Panc1 (cell line): Measurements from ENCODE around the gene TGFBRAP1. TPM values are rescaled to one million over a fixed set of nuclear protein-coding genes. Genes with fewer than 3 reads are reported as not detected.
A peak's percentile ranks its signal among the peaks of the same experiment; 100 is the strongest.

Experiments
- ATAC-seq: fragments of 200-7000 bp; cut with Tn5 transposase; 2 replicates; pipeline ENCODE4 v1.9.1; 2020; ENCODE audit warnings: mild to moderate bottlenecking, moderate library complexity
- BruUV-seq: library from RNA; stranded (reverse); fragments of 400-500 nt; replicated peaks from 2 replicates; lab custom pipeline; 2021; lab: Mats Ljungman, UMichigan
- CTCF ChIA-PET: fragments of 300-600 bp; sonication (Branson Sonifier 250); formaldehyde crosslinking; loops from one replicate; lab custom pipeline; 2022; ENCODE audit warnings: antibody characterized with exemption; lab: Charles Lee
- POLR2A ChIA-PET: fragments of 300-600 bp; sonication (Branson Sonifier 250); formaldehyde crosslinking; loops from one replicate; lab custom pipeline; 2022; ENCODE audit warnings: antibody characterized with exemption; lab: Charles Lee
- DNase-seq: peaks from one replicate; pipeline ENCODE4 v3.0.0-alpha.2; 2010; ENCODE audit warnings: low read depth, low spot score
- H3K27ac ChIP-seq: 2 replicates; pipeline ENCODE4 v1.5.1; 2011; ENCODE audit warnings: mild to moderate bottlenecking, low read length, inconsistent platforms
- H3K27me3 ChIP-seq: fragments of 200-500 bp; sonication (Bioruptor generic); 2 replicates; pipeline ENCODE4 v1.6.0; 2014; ENCODE audit warnings: low read length, inconsistent platforms; ENCODE audit not compliant: control insufficient read depth, insufficient read depth
- H3K36me3 ChIP-seq: fragments of 200-500 bp; sonication (Bioruptor generic); 2 replicates; pipeline ENCODE4 v1.5.1; 2014; ENCODE audit warnings: inconsistent platforms, mild to moderate bottlenecking, low read length, moderate library complexity; ENCODE audit not compliant: control insufficient read depth, insufficient read depth
- H3K4me1 ChIP-seq: 2 replicates; pipeline ENCODE4 v1.5.1; 2011; ENCODE audit warnings: inconsistent platforms, mild to moderate bottlenecking, low read length, moderate library complexity; ENCODE audit not compliant: control insufficient read depth, insufficient read depth
- H3K4me3 ChIP-seq, 2 experiments: 2 replicates each; pipeline ENCODE4 v1.5.1; 2011 to 2012; ENCODE audit warnings: low read depth in 2 of 2, low read length in 2 of 2, mild to moderate bottlenecking in 2 of 2, inconsistent platforms in 1 of 2, moderate library complexity in 1 of 2
- H3K9me3 ChIP-seq: fragments of 200-500 bp; sonication (Bioruptor generic); 2 replicates; pipeline ENCODE4 v1.5.1; 2014; ENCODE audit warnings: low read depth, mild to moderate bottlenecking, inconsistent platforms, low read length, moderate library complexity; ENCODE audit not compliant: control insufficient read depth, insufficient read depth
- CTCF ChIP-seq: fragments of 450-650 bp; IDR thresholded peaks from 2 replicates; pipeline ENCODE4 v1.5.1; 2017; ENCODE audit warnings: mild to moderate bottlenecking
- POLR2AphosphoS5 ChIP-seq: IDR thresholded peaks from 2 replicates; pipeline ENCODE4 v1.6.1; 2012; ENCODE audit warnings: mild to moderate bottlenecking, low read depth, low read length, moderate library complexity
- REST ChIP-seq, 2 experiments: IDR thresholded peaks; 2 replicates each; pipeline ENCODE4 v1.6.1; 2011 to 2012; ENCODE audit warnings: low read depth in 2 of 2, control low read depth in 1 of 2, low read length in 1 of 2, mild to moderate bottlenecking in 1 of 2, moderate library complexity in 1 of 2; ENCODE audit not compliant: insufficient read depth in 1 of 2
- SIN3A ChIP-seq: IDR thresholded peaks from 2 replicates; pipeline ENCODE4 v1.6.1; 2012; ENCODE audit warnings: low read depth, mild to moderate bottlenecking, low read length, moderate library complexity, borderline replicate concordance; ENCODE audit not compliant: insufficient read depth
- TCF7L2 ChIP-seq: IDR thresholded peaks from 2 replicates; pipeline ENCODE4 v1.6.1; 2011; ENCODE audit warnings: mild to moderate bottlenecking, low read depth, low read length, inconsistent platforms
- in situ Hi-C: cut with HindIII; loops from 2 replicates; pipeline ENCODE4 v1.10.0; 2016; ENCODE audit warnings: low sequenced_read_pairs, low pct_unique_long_range_greater_than_20kb
- intact Hi-C: fragments of 100-400 bp; cut with micrococcal nuclease; formaldehyde crosslinking; loops from one replicate; pipeline ENCODE4 v1.10.0; 2022; ENCODE audit not compliant: unreplicated experiment
- total RNA-seq: library from RNA; stranded (reverse); gene quantifications from one replicate; pipeline ENCODE4 v1.2.1, GENCODE V29; 2021; ENCODE audit not compliant: unreplicated experiment

Gene TGFBRAP1
- total RNA-seq, 1 experiment from 2014 or later, result 32.7 TPM

GRCh38 chr2:105339414-105339813 lies 9.9 kb upstream of the TGFBRAP1 start (continued):
- no peak for TF ChIP-seq SIN3A

GRCh38 chr2:105338020-105338385 lies 8.5 kb upstream of the TGFBRAP1 start:
- H3K36me3 ChIP-seq, result peaks cover 36% of the 10 kb centered on the region
- peak overlapping the region; percentile 99 for H3K27ac ChIP-seq
- ATAC-seq (peak; percentile 42), DNase-seq (no peak)
- CTCF ChIA-PET, result no interaction called here
- POLR2A ChIA-PET, result no interaction called here
- BruUV-seq, result no TSS peak
- in situ Hi-C loops (no loop called here), intact Hi-C loops (no loop called here)
- H3K27me3 ChIP-seq, result no peaks in the 10 kb centered on the region
- no peak for TF ChIP-seq REST (IDR thresholded peaks at IDR 0.05; ENCODE audit: insufficient read depth in 1 of 2, low read depth in 2 of 2, low read length in 1 of 2)
- no peak for TF ChIP-seq CTCF
- TF ChIP-seq POLR2AphosphoS5, result no peak
- TF ChIP-seq TCF7L2, result no peak
- no peak for TF ChIP-seq SIN3A
- H3K4me1 ChIP-seq, result peaks cover 11% of the 10 kb centered on the region
- peak overlapping the region; percentile 99 to 100 for H3K4me3 ChIP-seq
- no peaks in the 10 kb centered on the region for H3K9me3 ChIP-seq

- in situ Hi-C loops (no loop called here), intact Hi-C loops (no loop called here)
- no peaks in the 10 kb centered on the region for H3K9me3 ChIP-seq
- ChIA-PET CTCF (no interaction called here), POLR2A (interaction anchor here (0.6 to 1.0 kb wide), 2 partner anchors 9 to 212 kb away, joined by 3 read pairs; no protein-coding TSS in a partner anchor)
- H3K27me3 ChIP-seq, result no peaks in the 10 kb centered on the region
- peak; percentile 95 for ATAC-seq
- H3K4me1 ChIP-seq, result peaks cover 11% of the 10 kb centered on the region
- TF ChIP-seq REST (IDR thresholded peaks at IDR 0.05; ENCODE audit: insufficient read depth in 1 of 2, low read depth in 2 of 2, low read length in 1 of 2), result no peak
- peak; percentile 62; the same call in 1 of the 2 replicates for TF ChIP-seq SIN3A
- peak; percentile 61 for TF ChIP-seq POLR2AphosphoS5
- no peak for TF ChIP-seq TCF7L2
- no peak for TF ChIP-seq CTCF
- peak; percentile 58 for DNase-seq
- H3K4me3 ChIP-seq, result peak within 1 kb of the TSS; percentile 99 to 100
- no TSS peak for BruUV-seq
- H3K36me3 ChIP-seq, result peaks cover 30% of the 10 kb centered on the region
- H3K27ac ChIP-seq, result peak within 1 kb of the TSS; percentile 99
Measured at GRCh38 chr2:105337122-105338019, 7.8 kb upstream of the TGFBRAP1 start, which contains the start of gene C2orf49. TSS of gene C2orf49 (plus strand) at chr2:105337540. CDS start at chr2:105337588, 48 bp downstream.
